HL-60 (cell line): Measurements from ENCODE around the gene GPALPP1.

Experiments
- POLR2AphosphoS5 ChIP-seq: IDR thresholded peaks from 2 replicates; pipeline ENCODE4 v1.6.1; 2012; ENCODE audit warnings: low read depth
- SPI1 ChIP-seq: IDR thresholded peaks from 2 replicates; pipeline ENCODE4 v1.6.1; 2012; ENCODE audit warnings: low read depth, mild to moderate bottlenecking, borderline replicate concordance
- TF ChIP-seq, protein P1 (sequence below): IDR thresholded peaks from one replicate; pipeline ENCODE4 v1.5.1; 2011; ENCODE audit warnings: low read length, control low read depth, inconsistent platforms; ENCODE audit not compliant: insufficient read depth
- TF ChIP-seq, protein P2 (sequence below): IDR thresholded peaks from 2 replicates; pipeline ENCODE4 v1.6.1; 2012; ENCODE audit warnings: low read depth; ENCODE audit not compliant: insufficient replicate concordance

DNA sequence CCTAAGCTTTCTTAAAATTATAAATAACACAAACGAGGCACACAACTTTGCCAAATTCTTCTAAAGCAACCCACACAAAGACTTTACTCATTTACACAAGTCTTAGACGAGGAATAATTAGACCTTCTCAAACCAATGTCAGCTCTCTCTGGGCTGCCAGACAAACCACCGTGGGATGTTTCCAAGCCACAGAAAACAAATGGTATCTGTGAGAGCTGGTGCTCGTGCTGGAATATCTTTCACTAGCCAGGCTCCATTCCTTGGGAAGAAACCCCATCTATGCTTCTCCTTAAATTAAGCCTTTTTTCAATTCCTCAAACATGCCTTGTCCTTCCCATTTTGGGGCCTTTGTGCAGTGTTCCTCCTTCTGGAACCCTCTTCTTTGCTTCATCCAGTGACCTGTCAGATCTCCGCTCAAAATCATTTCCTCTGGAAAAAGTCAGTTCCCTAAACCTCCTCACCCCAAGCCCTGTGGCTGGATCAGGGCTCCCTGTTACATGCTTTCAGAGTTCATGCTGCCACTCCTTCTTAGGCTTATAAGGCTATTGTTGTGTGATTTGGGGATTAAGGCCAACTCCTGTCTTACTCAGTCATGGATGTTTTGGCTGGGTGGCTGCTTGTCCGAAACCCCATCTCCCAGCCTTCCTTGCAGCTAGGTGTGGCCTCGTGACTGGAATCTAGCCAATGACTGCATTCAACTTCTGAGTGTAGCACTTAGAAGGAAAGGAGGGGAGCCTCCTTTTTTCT lies 66.7 kb downstream of the GPALPP1 start:
- TF ChIP-seq POLR2AphosphoS5 (no peak), SPI1 (no peak)
- TF ChIP-seq, protein P1, sequence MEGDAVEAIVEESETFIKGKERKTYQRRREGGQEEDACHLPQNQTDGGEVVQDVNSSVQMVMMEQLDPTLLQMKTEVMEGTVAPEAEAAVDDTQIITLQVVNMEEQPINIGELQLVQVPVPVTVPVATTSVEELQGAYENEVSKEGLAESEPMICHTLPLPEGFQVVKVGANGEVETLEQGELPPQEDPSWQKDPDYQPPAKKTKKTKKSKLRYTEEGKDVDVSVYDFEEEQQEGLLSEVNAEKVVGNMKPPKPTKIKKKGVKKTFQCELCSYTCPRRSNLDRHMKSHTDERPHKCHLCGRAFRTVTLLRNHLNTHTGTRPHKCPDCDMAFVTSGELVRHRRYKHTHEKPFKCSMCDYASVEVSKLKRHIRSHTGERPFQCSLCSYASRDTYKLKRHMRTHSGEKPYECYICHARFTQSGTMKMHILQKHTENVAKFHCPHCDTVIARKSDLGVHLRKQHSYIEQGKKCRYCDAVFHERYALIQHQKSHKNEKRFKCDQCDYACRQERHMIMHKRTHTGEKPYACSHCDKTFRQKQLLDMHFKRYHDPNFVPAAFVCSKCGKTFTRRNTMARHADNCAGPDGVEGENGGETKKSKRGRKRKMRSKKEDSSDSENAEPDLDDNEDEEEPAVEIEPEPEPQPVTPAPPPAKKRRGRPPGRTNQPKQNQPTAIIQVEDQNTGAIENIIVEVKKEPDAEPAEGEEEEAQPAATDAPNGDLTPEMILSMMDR, result no peak
- TF ChIP-seq, protein P2, sequence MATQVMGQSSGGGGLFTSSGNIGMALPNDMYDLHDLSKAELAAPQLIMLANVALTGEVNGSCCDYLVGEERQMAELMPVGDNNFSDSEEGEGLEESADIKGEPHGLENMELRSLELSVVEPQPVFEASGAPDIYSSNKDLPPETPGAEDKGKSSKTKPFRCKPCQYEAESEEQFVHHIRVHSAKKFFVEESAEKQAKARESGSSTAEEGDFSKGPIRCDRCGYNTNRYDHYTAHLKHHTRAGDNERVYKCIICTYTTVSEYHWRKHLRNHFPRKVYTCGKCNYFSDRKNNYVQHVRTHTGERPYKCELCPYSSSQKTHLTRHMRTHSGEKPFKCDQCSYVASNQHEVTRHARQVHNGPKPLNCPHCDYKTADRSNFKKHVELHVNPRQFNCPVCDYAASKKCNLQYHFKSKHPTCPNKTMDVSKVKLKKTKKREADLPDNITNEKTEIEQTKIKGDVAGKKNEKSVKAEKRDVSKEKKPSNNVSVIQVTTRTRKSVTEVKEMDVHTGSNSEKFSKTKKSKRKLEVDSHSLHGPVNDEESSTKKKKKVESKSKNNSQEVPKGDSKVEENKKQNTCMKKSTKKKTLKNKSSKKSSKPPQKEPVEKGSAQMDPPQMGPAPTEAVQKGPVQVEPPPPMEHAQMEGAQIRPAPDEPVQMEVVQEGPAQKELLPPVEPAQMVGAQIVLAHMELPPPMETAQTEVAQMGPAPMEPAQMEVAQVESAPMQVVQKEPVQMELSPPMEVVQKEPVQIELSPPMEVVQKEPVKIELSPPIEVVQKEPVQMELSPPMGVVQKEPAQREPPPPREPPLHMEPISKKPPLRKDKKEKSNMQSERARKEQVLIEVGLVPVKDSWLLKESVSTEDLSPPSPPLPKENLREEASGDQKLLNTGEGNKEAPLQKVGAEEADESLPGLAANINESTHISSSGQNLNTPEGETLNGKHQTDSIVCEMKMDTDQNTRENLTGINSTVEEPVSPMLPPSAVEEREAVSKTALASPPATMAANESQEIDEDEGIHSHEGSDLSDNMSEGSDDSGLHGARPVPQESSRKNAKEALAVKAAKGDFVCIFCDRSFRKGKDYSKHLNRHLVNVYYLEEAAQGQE, result no peak
